Measurements from ENCODE around the gene NELFCD. TPM values are rescaled to one million over a fixed set of nuclear protein-coding genes. Genes with fewer than 3 reads are reported as not detected.
"Not testable (repeated sequence)": the region's sequence is repeated elsewhere in the genome, so short reads cannot be mapped to it uniquely, and the experiment has no call there.

The NELFCD gene
- polyA plus RNA-seq, 3 donors: 122 to 139 (median 135) TPM

DNA sequence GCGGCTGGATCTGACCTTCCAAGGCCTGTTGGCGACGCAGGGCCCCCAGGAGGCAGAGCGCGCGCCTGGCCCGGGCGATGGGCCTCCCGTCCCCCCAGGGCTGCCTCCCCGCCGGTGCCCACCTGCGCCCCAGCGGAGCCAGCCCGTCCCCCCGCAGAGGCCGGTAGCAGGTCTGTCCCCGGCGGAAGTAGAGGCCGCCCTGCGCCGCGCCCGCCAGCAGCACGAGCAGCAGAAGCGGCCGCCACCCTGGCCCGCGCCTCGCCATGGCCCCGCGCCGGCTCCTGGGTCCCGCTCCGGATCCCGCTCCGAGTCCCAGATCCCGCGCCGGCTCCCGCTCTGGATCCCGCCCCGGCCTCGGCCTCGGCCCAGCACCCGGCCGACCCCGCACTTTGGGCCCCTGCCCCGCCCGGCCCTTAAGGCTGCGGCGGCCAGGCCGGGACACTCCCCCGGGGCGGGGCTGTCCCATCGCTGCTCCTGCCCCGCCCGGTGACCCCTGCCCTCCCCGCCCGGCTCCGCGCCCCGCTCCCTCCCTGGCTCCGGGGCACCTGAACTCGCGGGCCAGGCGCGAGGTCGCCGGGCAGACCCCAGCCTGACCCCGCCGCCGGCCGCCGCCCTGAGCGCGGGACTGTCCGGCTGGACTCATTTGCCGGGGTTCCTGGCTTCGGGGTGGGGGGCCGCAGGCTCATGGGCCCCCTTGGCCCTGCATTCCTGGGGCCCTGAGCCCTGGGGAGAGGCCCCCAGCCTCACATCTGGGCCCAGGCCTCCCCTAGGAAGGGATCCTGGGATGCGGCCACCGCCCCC is 26.0 kb downstream of the NELFCD start, which contains the start of gene CTSZ:
CTSZ (minus strand) TSS at position 391 of the 801 bp plus-strand sequence; CDS start at position 265, 126 bp downstream.
- peak in 1 of 3 donors; percentile 19 for DNase-seq (ENCODE audit: low read depth in 3 of 3, low spot score in 2 of 3)

DNA sequence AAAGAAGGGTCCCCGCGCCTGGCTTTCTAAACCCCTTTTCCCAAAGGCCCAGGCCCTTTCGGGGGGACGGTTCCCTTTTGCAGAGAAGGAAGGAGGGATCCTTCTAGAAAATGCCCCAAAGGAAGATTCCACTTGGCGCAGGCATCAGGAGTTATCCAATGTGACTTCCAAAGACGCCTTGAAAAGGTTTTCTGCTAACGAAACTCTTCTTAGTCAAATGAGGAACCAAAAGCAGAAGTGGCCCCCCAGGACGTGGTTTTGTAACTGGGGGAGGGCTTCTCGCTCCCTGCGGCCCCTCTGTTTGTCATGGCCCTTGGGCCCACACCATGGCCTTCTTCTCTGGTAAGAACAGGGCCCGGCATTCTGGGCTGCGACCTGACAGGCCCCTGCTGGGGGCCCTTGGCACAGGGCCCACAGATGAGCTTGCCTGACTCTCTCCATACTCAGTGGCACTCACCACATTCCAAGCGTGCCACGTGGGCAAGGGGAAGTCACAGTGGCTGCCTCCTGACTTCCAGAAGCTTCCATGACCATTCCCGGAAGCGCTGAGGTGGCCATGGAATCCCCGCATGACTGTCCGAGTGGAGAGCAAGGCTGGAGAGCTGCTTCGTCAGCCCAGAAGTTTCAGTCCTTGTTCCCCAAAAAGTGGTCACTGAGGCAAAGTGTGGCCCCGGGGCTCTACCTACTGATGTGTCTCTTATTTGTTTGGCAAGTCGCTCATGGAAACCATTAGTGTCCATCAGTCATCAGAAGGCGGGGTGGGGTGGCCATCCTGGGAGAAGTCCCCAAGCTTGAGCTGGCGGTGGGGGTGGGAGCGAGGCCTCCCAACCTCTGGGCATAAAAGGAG is 26.8 kb downstream of the NELFCD start:
- DNase-seq (ENCODE audit: low read depth in 3 of 3, low spot score in 2 of 3): no peak

DNA sequence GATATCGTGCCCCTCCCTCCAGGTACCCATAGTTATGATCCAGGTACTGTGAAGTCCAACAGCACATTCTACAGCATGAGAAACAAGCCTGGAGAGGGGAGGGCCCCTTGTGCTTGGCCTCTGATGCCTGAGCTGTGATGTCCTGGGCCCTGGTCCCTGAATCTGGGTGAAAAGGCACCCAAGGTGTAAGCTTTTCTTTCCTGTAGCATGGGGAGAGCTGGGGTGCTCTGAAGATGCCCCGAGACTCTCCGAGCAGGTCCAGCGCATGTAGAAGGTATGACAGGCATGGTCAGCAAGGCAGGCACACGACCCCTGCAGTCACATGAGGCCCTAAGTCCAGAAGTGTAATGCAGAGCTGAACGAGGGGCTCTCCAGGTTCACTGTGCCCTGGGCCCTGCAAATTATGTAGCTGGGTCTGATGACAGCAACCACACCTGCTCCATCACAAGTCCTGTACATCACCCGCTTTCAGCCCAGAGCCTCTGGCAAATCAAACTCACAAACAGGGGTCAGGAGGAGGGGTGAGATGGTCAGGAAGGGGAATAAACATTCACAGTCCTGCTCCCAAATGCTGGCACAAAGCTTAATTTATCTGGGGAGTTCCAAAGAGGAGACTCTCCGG is 27.8 kb downstream of the NELFCD start:
- DNase-seq (ENCODE audit: low read depth in 3 of 3, low spot score in 2 of 3): no peak

DNA sequence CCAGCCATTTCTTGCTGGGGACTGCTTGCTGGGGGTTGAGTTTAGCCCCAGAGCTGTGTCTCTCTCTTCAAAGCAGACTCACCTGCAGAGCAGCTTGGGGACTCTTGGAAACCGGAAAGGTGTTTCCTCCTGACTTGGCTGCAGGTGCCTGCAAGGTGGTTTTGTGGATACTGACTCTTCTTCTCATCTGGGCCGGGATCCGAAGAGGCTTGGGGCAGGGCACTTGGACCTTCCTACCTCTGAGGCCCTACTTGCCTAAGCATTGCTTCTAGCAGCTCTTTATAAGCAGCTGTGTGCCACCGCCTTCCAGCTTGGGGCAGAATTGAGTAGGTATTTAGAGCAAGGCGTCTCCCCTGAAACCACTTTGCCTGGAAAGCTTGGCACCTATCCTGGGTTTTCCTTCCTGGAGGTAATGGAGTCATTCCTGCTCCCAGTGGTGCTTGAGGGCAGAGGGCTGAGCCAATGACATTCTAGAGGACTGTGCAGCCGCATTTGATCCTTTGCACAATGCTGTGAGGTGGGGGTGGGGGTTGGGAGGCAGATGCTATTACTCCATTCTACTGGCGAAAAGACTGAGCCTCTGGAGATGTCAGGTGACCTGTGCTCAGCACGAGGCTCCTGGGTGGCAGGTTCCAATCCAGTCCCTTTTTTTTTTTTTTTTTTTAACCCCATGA is 29.4 kb downstream of the NELFCD start:
- DNase-seq (ENCODE audit: low read depth in 3 of 3, low spot score in 2 of 3): no peak

DNA sequence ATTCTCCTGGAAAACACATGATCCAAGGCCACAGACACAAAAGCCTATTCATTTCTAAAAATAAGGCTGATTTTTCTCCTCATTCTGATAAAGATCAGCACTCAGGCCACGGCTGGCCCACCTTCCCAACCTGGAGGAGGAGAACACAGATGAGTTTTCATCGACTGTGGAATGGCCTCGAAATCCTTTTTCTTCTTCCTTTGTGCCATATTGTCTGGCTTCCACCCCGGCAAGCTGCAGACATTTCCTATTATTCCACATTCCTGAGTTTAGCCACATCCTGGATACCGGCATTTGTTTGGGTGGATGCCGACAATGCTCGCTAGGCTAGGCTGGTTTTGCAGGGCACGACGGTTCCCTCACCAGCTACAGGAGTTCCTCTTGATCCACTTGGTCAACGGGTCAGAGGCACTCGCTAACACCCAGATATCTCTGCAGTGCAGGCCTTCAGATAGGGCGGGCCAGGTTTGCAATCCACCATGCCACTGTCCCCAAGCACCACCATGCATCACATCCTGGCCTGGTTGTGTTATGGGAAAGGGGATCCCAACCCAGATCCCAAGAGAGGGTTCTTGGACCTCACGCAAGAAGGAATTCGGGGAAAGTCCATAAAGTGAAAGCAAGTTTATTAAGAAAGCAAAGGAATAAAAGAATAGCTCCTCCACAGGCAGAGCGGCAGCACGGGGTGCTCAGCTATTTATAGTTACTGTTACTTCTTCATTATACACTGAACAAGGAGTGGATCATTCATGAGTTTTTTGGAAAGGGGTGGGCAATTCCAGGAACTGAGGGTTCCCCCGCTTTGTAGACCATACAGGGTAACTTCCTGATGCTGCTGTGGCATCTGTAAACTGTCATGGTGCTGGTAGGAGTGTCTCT is 30.2 kb downstream of the NELFCD start:
- no peak for DNase-seq (ENCODE audit: low read depth in 3 of 3, low spot score in 2 of 3)

DNA sequence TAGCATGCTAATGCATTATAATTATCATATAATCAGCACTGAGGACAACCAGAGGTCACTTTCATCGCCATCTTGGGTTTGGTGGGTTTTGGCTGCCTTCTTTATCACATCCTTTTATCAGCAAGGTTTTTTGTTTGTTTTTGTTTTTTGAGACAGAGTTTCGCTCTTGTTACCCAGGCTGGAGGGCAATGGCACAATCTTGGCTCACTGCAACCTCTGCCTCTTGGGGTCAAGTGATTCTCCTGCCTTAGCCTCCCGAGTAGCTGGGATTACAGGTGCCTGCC is 30.8 kb downstream of the NELFCD start:
- DNase-seq (ENCODE audit: low read depth in 3 of 3, low spot score in 2 of 3): not testable (repeated sequence)

DNA sequence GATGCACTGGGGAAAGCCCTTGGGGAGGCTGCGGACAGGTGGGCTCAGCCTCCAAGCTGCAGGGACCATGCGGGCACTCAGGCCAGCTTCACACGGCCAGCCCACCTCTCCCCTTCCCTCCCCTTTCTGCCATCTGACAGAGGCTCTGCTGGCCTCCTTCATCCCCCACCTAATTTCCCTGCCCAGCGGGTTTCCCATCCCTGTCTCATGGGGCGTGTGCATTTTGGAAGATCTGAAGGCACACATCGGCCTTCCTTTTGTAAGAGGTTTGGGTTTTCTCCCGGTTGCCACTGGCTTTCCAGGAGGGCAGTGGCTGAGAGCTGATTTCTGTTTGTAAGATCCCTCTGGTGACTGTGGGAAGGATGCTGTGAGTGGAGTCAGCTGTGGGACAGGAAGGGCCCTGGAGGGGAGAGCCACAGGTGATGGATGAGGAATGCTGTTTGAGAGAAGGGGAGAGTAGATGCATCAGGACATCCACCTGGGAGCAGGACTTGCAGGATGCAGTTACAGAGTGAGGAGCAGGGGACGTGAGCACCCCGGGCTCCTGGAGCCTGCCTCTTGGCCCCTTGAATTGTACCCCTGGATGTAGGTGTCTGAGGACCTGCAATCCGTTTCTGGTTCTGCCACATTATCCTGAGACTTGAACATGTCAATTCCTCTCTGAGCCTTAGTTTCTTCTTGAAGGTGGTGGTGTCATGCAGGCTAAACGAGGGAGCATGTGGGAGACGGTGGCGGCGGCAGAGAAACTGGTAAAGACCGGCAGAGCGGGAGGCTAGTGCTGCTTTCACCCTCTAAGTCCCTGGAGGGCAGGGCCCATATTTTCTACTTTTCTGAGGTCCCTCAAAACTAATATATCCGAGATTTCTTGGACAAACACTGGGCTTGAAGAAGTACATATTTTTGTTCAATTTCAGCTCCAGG is 32.2 kb downstream of the NELFCD start:
- no peak for DNase-seq (ENCODE audit: low read depth in 3 of 3, low spot score in 2 of 3)

DNA sequence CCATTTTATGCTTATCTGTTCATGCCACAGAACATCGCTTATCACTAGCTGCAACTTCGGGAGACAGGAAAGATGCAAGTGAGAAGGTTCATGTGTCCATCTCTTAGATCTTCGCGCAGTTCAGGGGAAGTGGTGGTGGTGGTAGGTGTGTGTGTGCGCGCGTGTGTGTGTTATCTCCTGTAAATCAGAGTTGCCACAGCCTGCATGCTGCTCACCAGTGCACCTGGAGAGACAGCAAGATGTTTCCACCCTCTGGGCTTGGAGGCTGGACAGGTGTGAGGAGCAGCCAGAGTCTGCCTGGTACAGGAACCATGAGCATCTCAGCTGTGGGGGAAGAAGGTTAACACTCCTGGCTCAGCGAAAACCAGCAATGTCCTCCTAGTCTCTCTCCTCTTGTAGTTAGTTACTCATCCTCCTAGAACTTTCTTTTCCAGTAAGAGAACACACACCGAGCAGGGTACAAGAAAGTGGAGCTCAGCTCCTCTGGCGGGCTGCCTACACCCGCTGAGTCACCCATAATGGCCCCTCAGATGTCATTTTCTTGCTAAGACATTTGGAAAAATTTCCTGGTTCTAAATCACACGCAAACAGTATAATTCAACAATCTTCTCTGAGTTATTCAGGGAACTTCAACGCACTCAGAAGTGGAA is 33.0 kb downstream of the NELFCD start:
- no peak for DNase-seq (ENCODE audit: low read depth in 3 of 3, low spot score in 2 of 3)

DNA sequence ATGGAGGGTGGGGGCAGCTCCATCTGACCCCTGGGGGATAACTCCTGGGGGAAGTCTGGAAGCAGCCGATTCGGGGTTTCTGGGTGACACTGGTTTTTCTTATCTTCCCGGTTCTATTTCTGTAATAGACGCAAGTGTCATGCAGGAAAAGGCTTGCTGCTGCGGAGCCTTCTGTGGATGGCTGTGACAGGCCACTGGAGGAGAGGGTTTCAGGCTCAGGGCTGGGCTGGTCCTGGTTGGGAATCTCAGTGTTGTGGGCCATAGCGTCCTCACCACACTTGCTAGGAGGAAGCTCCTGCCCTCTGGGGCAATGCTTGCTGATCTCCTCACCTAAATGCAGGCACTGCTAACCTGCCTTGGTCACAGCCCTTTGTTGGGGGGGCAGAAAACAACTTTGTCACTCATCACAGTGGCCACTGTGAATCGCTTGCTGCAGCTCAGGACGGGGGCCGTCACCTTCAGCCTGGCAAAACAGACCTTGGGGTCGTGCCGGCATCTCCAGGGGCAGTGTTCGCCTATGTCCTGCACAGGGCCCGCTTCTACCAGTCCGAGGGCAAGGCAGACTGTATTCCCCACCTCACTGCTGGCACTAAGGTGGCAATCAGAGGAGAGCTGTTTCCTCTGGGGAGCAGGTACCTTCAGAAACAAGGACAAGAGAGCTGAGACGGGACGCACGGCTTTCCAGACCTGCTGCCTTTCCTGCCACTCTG is 33.8 kb downstream of the NELFCD start:
- no peak for DNase-seq (ENCODE audit: low read depth in 3 of 3, low spot score in 2 of 3)

DNA sequence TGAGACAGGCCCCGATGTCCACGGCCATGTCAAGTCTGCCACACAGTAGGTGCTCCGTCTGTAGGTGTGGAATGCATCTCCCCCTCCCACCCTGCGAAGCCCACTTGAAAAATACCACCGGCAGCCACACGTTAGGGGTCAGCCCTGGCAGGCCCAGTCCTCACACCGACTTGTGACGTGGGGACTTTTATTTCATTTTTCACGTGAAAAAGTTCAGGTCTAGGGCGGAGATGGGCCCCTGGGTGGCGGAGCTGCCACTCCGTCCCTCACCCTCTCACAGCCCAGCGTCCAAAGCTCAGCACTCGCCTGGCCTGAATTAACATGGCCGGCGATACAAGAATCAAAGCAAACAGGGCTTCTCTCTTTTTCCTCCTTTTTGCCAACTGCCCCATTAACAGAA is 34.4 kb downstream of the NELFCD start:
- DNase-seq (ENCODE audit: low read depth in 3 of 3, low spot score in 2 of 3): no peak

DNA sequence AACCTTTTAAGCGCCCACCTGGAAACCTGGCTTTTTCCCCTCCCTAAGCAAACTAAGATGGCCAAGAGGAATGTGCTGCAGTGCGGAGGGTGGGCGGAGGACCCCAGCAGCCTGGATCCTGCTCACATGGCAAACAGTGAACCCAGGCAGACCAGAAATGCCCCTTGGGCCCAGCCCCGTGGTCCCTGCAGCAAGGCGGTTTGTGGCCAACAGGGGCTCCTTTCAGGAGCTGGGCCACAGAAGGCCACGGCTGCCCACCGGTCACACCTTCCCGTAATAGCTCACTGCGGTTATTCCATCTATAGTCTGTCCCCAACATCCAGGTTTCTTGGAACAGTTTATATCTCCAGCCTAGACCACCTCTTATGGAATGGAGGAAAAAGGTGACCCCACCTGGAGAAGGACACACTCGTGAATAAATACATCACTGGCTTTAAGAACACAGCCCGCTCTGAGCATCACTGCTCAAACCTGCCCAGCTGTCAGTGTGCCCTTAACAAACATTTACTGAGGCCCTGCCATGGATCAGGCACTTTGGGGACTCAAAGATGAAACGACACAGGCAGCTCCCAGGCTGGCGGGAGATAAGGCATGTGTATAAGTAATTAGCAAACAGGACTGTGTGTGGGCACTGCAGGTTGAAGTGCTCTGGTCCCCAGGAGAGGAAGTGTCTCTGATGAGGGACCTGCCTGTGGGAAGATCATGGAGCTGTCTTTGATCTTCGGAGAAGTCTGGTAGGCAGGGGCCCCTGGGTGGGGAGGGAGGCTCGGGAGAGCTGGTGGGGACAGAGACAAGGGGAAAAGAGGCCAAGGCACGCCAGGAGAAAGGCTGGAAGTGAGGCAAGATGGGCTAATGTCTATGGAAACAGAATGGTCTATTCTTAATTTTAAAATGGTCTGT is 35.0 kb downstream of the NELFCD start:
- DNase-seq (ENCODE audit: low read depth in 3 of 3, low spot score in 2 of 3): no peak

DNA sequence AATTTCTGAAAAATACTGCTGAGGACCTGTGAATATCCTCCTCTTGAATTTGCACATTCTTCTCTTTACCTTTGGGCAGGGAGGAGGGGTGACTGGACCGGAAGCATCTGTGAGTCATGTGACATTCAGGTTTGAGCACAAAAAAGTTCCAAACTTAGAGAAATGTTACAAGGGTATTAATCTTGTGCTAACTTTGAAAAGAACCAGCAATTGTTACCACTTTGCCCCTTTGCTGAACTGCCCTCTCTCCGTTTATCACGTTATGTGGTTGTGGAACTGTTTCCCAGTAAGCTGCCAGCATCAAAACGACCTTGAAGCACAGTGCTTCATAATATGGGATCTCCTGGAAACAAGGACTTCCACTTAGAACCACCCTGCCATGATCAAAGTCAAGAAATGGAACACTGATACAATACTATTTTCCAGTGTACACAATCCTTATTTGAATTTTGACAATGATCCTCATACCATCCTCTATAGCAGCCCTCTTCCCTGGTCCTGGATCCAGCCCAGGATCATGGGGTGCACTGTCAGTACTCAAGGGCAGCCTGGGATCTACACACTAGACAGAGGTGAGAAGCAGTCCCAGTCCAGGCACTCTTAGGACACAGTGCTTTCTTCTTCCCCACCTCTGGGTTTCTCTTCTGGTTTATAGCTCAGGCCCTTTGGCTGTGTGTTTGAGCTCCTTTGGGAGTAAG is 35.9 kb downstream of the NELFCD start:
- DNase-seq (ENCODE audit: low read depth in 3 of 3, low spot score in 2 of 3): no peak

DNA sequence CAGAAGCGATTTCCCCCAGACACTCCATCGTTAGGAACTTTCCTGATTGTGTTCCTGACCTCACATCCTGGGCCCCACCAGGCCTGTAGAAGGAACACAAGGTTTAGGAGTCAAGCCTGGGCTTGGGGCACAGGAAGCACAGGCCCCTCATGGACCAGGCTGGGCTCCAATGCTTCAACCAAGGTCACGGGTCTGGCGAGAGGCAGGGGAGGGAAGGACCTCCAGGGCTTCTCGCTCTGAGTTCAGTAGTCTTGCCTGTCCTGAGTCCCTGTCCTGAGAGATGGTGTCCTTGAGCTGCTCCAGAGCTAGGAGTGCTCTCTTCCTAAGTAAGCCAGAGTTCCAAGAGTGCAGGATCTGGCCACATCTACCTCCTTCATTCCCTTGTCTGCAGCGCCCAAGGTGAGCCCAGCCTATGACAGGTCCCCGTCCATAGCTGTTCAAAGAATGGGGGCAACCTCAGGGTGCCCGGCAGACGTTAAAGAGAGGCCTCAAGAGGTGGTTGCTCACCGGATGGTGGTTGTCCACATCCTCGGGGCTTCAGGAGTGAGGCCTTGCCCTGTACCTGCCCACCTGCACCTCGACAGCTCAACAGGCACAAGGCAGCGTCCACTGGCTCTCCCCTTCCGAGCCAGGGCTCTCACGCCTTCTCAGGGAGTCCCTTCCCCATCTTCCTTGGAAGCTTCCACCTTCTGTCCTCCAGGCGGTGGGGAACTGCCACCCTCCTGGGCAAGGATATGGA is 36.6 kb downstream of the NELFCD start:
- no peak for DNase-seq (ENCODE audit: low read depth in 3 of 3, low spot score in 2 of 3)

DNA sequence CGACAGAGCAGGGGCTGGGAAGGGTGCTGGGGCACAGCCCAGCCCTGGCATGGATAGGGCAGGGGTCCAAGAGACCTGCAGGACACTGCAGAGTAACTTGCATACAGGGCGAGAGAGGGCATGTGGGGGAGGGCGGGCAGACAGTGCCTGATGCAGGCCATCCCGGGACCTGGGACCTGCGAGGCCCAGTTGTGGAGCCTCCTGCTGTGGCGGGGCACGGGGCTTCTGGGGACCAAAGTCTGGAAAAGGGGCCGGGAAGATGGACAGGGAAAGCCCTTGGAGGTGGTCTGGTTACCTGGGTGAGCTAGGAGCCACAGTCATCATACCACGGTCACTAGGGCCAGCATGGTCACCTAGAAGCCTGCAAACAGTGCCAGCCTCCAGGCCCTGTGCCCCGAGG is 37.8 kb downstream of the NELFCD start:
- DNase-seq (ENCODE audit: low read depth in 3 of 3, low spot score in 2 of 3): no peak

DNA sequence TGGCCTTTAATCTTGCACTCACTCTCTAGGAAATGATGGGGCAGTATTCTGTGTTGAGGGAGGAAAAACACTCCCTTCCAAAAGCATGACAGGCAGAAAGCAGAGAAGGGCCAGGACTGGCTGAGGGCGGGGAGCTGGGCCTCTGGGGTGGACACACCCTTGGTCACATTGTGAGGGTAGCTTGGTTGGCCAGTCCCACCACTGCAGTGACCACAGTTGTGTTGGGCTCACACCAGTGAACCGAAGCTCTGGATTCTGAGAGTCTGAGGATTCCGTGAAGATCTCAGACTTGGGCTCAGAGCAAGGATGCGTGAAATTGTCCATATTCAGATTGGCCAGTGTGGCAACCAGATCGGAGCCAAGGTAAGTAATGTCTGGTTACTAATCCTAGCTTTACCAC is 38.2 kb downstream of the NELFCD start, which contains the start of gene TUBB1:
TUBB1 (plus strand) TSS at position 213 of the 400 bp plus-strand sequence; CDS start at position 307, 94 bp downstream.
- no peak for DNase-seq (ENCODE audit: low read depth in 3 of 3, low spot score in 2 of 3)
